CD4-positive, alpha-beta T cell treated with Interleukin-15 for 1 hour (primary cell): ENCODE results near the gene PLCB1.
"Not testable (repeated sequence)": the region's sequence is repeated elsewhere in the genome, so short reads cannot be mapped to it uniquely, and the experiment has no call there.

ENCODE experiments used
- DNase-seq: peaks from one replicate; pipeline ENCODE4 v3.0.0-alpha.2; 2020

PLCB1 gene

DNA sequence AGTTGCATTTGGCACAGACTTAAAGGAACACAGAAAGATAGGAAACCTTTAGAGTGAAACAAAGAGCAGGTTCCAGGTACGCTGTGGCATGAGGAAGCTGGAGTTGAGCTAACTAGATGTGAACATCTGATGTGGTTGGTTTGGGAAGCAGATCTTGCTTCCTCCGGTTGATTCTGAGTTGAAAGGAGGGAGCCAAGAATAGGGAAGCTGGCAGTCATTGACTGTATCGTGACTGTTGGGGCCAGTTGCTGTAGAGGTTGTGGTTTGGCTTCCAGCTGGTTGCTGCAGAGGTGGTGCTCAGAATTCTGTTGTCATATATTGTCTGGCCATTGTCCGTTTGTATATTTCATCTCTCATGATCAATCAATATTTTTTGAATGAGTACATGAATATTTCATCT is 325.9 kb downstream of the PLCB1 start:
- DNase-seq, result peak; percentile 18

DNA sequence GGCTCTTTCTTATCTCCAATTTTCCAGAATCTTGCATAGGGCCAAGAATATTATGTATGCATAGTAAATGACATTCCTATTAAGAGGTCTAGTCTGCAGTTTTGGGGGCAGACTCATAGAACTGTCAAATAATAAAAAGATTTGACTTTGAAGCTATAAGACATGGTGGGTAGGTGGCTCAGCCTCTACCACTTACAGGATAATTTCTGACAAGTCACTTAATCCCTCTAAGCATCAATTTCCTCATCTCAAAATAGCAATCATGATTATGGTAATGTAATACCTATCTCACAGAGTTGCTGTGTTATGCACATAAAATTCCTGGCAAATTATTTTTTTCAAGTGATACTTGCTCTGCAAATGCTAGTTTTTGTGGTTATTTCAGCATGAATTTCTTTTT is 329.1 kb downstream of the PLCB1 start:
- DNase-seq, result no peak

DNA sequence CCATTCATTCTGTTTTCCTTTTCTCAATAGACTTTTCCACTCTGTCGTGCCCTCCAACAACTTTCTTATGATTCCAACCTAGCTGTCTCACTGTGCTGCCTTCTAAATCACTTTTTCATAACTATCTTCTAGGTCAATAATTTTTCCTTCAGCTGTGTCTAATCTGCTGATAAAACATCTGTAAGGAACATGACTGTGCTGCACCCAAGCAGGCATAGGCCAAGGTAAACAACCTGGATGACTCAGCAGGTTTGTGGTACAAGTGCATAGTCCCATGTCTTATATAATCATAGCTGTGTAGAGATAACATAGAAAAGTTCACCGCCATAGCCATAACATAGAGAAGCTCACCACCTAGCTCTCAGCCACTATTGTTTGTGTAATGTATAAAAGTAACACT is 332.3 kb downstream of the PLCB1 start:
- no peak for DNase-seq

DNA sequence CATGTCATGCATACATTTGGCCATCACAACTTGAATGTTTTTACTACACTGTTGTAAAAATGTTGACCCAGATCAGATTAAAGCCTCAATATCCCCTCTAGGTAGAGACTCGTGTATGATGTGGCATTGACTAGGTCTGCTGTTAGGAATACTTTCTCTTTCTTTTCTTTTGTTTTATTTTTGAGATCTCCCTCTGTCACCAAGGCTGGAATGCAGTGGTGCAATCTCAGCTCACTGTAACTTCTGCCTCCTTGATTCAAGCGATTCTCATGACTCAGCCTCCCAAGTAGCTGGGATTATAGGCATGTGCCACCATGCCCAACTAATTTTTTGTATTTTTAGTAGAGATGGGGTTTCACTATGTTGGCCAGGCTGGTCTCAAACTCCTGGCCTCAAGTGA is 334.7 kb downstream of the PLCB1 start:
- not testable (repeated sequence) for DNase-seq

DNA sequence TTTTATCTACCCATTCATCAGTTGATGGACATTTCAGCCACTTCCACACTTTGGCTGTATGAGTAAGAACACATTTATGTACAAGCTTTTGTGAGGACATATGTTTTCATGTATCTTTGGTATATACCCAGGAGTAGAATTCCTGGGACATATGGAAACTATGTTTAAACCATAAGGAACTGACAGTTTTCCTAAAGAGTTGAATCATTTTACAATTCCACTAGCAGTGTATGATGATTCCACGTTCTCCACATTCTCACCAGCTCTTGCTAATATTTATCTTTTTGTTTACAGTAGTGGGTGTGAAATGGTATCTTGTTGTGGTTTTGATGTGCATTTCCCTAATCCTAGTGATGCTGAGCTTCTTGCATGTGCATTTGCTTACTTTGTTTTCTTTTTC is 338.1 kb downstream of the PLCB1 start:
- no peak for DNase-seq

DNA sequence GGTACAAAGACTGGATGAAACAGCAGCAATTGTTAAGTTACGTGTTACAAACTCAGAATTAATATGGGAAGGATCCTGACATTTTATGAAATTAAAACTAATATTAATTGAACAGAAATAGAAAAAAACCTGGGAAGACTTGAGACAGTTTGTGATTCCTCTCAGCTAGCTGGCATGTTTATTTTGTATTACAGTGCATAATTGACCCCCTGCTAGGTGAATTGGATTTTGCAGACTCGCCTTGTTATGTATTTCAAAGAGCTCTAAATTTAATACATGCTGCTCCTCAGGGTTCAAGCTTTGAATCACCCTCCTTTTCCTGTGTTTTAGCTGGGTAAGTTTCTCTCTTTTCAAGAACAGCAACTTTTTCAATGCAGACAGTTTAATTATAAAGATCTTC is 339.4 kb downstream of the PLCB1 start:
- DNase-seq, result no peak

- DNase-seq, result no peak
Observed at GRCh38 chr20:8473459-8473858, 341.4 kb downstream of the PLCB1 start.

DNA sequence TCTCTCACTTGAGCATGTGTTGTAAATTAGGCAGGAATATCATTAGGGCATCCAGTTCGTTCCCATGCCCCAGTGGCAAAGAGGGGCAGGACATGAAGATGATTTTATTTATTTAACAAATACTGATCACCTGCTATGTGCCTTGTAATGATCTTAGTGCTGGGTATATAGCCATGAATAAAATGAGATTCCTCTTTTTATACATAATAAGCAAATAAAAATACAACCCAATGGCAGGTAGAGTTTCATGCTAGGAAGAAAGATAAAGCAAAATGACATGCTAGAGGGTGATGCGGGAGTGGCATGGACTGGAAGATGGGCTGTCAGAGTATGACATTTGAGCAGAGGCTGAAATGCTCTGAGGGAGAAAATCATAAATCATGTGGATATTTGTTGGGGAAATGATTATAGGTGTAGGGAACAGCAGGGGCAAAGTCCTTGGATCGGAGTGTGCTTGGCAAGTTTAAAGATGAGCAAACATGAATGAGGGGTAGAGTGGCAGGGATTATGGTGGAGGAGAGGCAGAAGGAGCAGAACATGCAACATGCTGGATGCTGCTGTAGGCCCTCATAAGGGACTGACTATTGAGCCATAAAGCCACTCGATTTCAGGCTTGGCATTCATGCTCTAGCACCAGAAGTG is 342.1 kb downstream of the PLCB1 start:
- DNase-seq, result no peak

GRCh38 chr20:8476021-8476420 is 344.0 kb downstream of the PLCB1 start:
- DNase-seq, result peak; percentile 20

- DNase-seq, result no peak
Observed at GRCh38 chr20:8480597-8480996, 348.5 kb downstream of the PLCB1 start.

- no peak for DNase-seq
Observed at GRCh38 chr20:8487696-8488095, 355.6 kb downstream of the PLCB1 start.

DNA sequence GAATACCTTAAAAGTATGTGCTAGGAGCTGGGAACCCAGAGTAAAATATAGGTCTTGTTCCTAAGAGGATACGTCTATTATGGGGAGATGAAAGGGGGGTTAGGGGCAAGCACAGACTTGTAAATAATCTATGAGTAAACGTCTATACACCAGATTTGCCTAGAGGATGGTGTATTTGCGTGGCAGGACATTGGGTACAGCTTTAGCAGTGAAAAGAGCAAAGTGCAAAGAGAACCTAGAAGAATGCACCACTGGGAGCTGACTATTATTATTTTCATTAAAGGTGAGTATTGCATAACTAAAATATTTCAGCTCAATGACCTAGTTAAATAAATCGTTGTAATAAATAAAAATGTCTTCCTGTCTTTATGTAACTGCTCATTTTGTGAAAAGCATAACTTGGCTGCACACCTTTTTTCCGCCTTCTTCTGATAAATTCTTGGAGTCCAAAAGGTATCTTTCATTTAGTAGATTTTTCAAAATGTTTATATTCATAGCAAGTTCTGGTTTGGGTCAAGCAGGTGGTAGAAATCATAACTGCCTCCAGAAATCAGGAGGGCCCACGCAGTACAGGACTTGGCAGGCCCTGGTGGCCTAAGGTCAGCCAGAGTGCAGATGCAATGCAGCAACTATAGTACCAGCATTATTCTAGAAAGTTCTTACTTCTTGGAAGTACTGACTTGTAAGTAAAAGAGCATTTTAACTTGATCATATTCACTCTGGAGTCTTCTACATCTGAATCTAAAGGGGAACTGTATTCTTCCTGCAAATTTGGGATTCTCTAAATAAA is 357.2 kb downstream of the PLCB1 start:
- no peak for DNase-seq

DNA sequence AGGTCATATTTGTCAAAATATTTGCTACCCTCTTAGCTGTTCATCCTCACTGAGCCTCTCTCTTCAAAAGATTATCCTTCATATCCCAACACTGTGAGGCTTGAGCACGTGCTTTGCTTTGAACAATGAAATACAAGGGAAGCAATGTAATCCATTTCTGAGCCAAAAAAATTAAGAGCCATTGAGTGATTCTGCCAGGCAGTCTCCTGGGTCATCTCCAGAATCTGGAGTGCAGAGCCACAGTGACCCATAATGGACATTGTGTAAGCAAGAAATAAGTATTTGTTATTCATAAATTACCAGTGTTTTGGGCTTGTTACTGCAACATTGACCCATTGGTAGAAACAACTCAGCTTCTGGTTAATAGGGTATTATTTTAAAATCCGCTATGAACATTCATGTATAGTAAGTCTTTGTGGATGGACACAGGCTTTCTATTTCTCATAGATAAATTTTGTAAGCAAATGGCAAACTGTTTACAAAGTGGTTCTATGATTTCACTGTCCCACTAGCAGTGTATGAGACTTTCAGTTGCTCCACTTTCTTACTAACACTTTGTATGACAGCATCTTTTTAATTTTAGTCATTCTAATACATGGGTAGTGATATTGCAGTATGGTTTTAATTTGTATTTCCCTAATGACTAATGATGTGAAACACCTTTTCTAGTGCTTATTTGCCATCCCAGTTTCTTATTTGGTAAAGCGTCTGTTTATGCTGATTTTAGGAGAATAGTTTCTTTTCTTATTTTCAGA is 358.2 kb downstream of the PLCB1 start:
- no peak for DNase-seq

- no peak for DNase-seq
Observed at GRCh38 chr20:8492173-8492572, 360.1 kb downstream of the PLCB1 start.

DNA sequence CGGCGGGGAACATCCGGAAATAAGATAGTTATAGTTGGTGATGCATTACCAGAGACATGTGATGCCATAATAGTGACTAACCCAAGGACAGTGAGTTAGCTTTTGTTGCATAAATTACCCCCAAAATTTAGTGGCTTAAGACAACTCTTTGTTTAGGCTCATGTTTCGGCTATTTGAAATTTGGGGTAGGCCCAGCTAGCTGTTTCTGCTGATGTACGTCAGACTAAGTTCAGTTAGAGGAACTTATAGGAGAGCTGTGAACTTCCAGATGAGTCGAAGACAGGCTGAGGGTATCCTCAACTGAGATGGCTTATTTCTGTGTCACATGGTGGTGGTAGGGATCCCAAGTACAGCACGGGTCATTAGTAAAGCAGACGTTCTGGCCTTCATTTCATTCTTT is 366.5 kb downstream of the PLCB1 start:
- DNase-seq, result no peak

GRCh38 chr20:8504030-8504429 is 372.0 kb downstream of the PLCB1 start:
- DNase-seq, result no peak

GRCh38 chr20:8505476-8506200 is 373.6 kb downstream of the PLCB1 start:
- DNase-seq, result no peak

DNA sequence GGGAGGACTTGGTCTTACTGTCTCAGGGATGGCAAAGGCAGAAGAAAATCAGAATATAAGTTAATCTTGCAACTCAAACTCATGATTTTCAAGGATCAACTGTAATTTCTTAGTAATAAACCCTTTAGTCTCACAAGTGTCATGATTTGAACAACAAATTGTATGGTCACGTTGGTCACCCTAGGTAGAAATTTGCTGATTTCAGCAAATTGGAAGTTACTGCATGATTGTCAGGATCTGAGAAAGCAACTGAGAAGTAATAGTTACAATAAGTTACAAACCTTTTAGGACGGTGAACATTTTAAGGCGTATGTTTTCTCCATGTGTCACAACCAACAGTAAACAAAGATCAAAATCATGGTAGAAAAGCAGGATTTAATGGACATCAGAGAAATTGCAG is 375.2 kb downstream of the PLCB1 start:
- DNase-seq, result no peak

GRCh38 chr20:8509809-8510208 is 377.7 kb downstream of the PLCB1 start:
- no peak for DNase-seq

DNA sequence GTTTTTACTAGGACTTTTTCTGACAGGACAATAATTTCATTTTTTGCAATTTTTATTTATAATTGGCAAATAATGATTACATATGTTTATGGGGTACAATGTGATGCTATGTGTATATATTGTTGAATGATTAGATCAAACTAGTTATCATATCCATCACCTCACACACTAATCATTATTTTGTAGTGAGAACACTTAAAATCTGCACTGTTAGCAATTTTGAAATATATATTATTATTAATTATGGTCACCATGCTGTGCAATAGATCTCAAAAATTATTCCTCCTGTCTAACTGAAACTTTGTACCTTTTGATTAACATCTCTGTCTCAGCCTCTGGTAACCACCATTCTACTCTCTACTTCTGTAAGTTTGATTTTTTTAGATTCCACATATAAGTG is 378.7 kb downstream of the PLCB1 start:
- DNase-seq, result no peak

GRCh38 chr20:8512003-8512402 is 379.9 kb downstream of the PLCB1 start:
- no peak for DNase-seq

- no peak for DNase-seq
Observed at GRCh38 chr20:8515810-8516435, 383.9 kb downstream of the PLCB1 start.

DNA sequence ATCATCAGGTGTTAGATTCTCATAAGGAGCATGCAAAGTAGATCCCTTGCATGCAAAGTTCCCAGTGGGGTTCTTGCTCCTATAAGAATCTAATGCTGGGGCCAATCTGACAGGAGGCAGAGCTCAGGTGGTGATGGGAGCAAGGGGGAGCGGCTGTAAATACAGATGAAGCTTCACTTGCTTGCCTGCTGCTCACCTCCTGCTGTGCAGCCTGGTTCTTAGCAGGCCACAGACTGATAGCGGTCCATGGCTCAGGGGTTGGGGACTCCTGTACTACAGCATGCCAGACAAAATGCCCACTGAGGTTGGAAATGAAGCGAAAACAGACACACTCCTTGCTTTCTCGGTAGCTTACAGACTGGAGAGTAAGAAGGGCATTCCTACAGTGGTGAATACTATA is 386.8 kb downstream of the PLCB1 start:
- DNase-seq, result no peak
